Measurements from ENCODE around the gene BTN2A1. TPM values are rescaled to one million over a fixed set of nuclear protein-coding genes. Genes with fewer than 3 reads are reported as not detected.

BTN2A1 gene
- total and polyA plus RNA-seq, 2 of the 13 experiments (the other 11 are each of a cell fraction or from before 2014, with no cell fraction given), result 16.4 to 30.4 TPM

DNA sequence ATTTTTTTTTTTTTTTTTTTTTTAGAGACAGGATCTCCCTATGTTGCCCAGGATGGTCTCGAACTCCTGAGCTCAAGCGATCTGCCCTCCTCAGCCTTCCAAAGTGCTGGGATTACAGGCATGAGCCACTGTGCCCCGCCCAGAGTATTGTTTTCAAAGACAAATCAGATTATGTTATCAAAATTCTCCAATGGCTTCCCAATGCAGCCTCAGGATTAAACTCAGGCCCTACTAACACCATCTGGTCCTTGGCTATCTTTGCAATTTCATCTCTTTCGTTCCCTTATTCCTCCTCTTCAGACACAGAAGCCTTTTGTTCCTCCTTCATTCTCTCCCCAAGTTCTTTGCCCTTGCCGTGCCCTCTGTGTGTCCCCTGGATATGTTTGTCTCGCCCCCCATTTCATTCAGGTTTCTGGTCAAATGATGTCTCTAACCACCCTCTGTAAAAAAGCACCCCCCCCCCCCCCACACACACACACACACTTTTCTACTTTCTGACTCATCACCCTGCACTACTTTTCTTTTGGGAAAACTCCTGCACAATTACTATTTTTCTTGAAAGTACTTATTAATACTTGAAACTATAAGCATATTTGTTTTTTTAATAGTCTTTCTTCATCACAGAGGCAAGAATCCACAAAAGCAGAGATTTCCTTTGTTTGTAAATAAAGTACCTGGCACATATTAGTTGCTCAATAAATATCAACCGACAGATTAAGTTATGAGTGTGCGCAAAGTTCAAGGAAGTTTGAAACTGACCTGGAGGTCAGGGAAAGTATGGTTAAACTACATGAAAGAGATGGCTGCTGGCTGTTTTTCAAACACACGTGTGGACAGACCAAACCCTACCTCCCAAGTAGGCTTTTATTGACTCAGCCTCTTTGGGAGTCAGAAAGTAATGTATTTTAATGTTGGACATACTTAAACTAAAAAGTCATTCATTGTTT is 59.0 kb downstream of the BTN2A1 start (continued):
- TF ChIP-seq, protein P1, sequence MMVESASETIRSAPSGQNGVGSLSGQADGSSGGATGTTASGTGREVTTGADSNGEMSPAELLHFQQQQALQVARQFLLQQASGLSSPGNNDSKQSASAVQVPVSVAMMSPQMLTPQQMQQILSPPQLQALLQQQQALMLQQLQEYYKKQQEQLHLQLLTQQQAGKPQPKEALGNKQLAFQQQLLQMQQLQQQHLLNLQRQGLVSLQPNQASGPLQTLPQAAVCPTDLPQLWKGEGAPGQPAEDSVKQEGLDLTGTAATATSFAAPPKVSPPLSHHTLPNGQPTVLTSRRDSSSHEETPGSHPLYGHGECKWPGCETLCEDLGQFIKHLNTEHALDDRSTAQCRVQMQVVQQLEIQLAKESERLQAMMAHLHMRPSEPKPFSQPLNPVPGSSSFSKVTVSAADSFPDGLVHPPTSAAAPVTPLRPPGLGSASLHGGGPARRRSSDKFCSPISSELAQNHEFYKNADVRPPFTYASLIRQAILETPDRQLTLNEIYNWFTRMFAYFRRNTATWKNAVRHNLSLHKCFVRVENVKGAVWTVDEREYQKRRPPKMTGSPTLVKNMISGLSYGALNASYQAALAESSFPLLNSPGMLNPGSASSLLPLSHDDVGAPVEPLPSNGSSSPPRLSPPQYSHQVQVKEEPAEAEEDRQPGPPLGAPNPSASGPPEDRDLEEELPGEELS (CRISPR knock-in tag; IDR thresholded peaks at IDR 0.05), result peak; percentile 30; the same call in 1 of the 2 replicates
- TF ChIP-seq ZNF234 (CRISPR knock-in tag; conservative IDR thresholded peaks at IDR 0.05) (no peak), DPF2 (CRISPR knock-in tag; IDR thresholded peaks at IDR 0.05; ENCODE audit: borderline replicate concordance, low read depth) (no peak), ZNF354B (CRISPR knock-in tag; IDR thresholded peaks at IDR 0.05) (no peak), ZNF383 (CRISPR knock-in tag; IDR thresholded peaks at IDR 0.05; ENCODE audit: borderline replicate concordance) (no peak), ZNF816 (CRISPR knock-in tag; IDR thresholded peaks at IDR 0.05; ENCODE audit: borderline replicate concordance) (no peak; the same call in 1 of the 2 replicates), RARA (CRISPR knock-in tag; IDR thresholded peaks at IDR 0.05) (peak; percentile 90), MTF1 (CRISPR knock-in tag; IDR thresholded peaks at IDR 0.05) (no peak), ZNF670 (CRISPR knock-in tag; IDR thresholded peaks at IDR 0.05; ENCODE audit: borderline replicate concordance) (no peak), SP1 (IDR thresholded peaks at IDR 0.05) (no peak), SP1 (CRISPR knock-in tag; IDR thresholded peaks at IDR 0.05) (no peak), ZNF264 (CRISPR knock-in tag; IDR thresholded peaks at IDR 0.05) (0 out of 2 replicates have a peak, but pooled peaks have one; percentile 43), NFKB2 (CRISPR knock-in tag; IDR thresholded peaks at IDR 0.05; ENCODE audit: borderline replicate concordance) (no peak), BCL6 (CRISPR knock-in tag; IDR thresholded peaks at IDR 0.05) (peak; percentile 81), FOSL1 (CRISPR knock-in tag; IDR thresholded peaks at IDR 0.05; ENCODE audit: borderline replicate concordance) (no peak), SIX1 (CRISPR knock-in tag; IDR thresholded peaks at IDR 0.05; ENCODE audit: borderline replicate concordance) (peak; percentile 28; the same call in 1 of the 2 replicates), ZNF296 (CRISPR knock-in tag; conservative IDR thresholded peaks at IDR 0.05) (no peak), RFXANK (CRISPR knock-in tag; IDR thresholded peaks at IDR 0.05) (no peak)
- TF ChIP-seq, protein P2, sequence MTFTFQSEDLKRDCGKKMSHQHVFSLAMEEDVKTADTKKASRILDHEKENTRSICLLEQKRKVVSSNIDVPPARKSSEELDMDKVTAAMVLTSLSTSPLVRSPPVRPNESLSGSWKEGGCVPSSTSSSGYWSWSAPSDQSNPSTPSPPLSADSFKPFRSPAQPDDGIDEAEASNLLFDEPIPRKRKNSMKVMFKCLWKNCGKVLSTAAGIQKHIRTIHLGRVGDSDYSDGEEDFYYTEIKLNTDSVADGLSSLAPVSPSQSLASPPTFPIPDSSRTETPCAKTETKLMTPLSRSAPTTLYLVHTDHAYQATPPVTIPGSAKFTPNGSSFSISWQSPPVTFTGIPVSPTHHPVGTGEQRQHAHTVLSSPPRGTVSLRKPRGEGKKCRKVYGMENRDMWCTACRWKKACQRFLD (CRISPR knock-in tag; IDR thresholded peaks at IDR 0.05; ENCODE audit: borderline replicate concordance), result no peak
- TF ChIP-seq, protein P3, sequence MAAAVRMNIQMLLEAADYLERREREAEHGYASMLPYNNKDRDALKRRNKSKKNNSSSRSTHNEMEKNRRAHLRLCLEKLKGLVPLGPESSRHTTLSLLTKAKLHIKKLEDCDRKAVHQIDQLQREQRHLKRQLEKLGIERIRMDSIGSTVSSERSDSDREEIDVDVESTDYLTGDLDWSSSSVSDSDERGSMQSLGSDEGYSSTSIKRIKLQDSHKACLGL (CRISPR knock-in tag; IDR thresholded peaks at IDR 0.05), result no peak
- TF ChIP-seq, protein P4, sequence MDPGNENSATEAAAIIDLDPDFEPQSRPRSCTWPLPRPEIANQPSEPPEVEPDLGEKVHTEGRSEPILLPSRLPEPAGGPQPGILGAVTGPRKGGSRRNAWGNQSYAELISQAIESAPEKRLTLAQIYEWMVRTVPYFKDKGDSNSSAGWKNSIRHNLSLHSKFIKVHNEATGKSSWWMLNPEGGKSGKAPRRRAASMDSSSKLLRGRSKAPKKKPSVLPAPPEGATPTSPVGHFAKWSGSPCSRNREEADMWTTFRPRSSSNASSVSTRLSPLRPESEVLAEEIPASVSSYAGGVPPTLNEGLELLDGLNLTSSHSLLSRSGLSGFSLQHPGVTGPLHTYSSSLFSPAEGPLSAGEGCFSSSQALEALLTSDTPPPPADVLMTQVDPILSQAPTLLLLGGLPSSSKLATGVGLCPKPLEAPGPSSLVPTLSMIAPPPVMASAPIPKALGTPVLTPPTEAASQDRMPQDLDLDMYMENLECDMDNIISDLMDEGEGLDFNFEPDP (CRISPR knock-in tag; conservative IDR thresholded peaks at IDR 0.05), result no peak
- TF ChIP-seq, protein P5, sequence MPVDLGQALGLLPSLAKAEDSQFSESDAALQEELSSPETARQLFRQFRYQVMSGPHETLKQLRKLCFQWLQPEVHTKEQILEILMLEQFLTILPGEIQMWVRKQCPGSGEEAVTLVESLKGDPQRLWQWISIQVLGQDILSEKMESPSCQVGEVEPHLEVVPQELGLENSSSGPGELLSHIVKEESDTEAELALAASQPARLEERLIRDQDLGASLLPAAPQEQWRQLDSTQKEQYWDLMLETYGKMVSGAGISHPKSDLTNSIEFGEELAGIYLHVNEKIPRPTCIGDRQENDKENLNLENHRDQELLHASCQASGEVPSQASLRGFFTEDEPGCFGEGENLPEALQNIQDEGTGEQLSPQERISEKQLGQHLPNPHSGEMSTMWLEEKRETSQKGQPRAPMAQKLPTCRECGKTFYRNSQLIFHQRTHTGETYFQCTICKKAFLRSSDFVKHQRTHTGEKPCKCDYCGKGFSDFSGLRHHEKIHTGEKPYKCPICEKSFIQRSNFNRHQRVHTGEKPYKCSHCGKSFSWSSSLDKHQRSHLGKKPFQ (CRISPR knock-in tag; IDR thresholded peaks at IDR 0.05; ENCODE audit: insufficient replicate concordance), result no peak
- TF ChIP-seq, protein P6, sequence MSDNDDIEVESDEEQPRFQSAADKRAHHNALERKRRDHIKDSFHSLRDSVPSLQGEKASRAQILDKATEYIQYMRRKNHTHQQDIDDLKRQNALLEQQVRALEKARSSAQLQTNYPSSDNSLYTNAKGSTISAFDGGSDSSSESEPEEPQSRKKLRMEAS (IDR thresholded peaks at IDR 0.05), result peak; percentile 60
